Embryonic facial prominence (tissue), 1 donor: ENCODE results near the gene GABRD.

Source experiments
- DNase-seq: peaks from one replicate; pipeline ENCODE4 v3.0.0-alpha.2; 2016; ENCODE audit errors: extremely low spot score

GABRD gene

GRCh38 chr1:2074944-2075740 lies 56.0 kb downstream of the GABRD start:
- no peak for DNase-seq

- no peak for DNase-seq
Measured at GRCh38 chr1:2076826-2077225, 57.7 kb downstream of the GABRD start.

- DNase-seq: no peak
Measured at GRCh38 chr1:2078170-2078569, 59.0 kb downstream of the GABRD start.

- DNase-seq: no peak
Measured at GRCh38 chr1:2079396-2080085, 60.4 kb downstream of the GABRD start.

GRCh38 chr1:2080140-2080539 lies 61.0 kb downstream of the GABRD start:
- DNase-seq: no peak
